HepG2 (cell line): ENCODE results near the gene LRRC37A.
"Not testable (repeated sequence)": the region's sequence is repeated elsewhere in the genome, so short reads cannot be mapped to it uniquely, and the experiment has no call there.

Experiments
- BCL3 ChIP-seq: sonication (generic); formaldehyde crosslinking; IDR thresholded peaks from 2 replicates; pipeline ENCODE4 v1.5.1; 2020; ENCODE audit warnings: mild to moderate bottlenecking, missing genetic modification reagents, moderate library complexity
- BHLHE40 ChIP-seq: IDR thresholded peaks from 2 replicates; pipeline ENCODE4 v1.6.1; 2011; ENCODE audit warnings: low read length, improper control_type of control experiment
- BRD4 ChIP-seq: sonication (generic); formaldehyde crosslinking; IDR thresholded peaks from 2 replicates; pipeline ENCODE4 v1.4.0; 2020; ENCODE audit warnings: missing genetic modification reagents
- CTCF ChIP-seq: sonication (generic); formaldehyde crosslinking; IDR thresholded peaks from 2 replicates; pipeline ENCODE4 v1.5.0; 2020; ENCODE audit warnings: mild to moderate bottlenecking, missing genetic modification reagents, moderate library complexity
- EHMT2 ChIP-seq: fragments of 200-600 bp; sonication (generic); IDR thresholded peaks from 2 replicates; pipeline ENCODE4 v1.7.0; 2017; ENCODE audit warnings: antibody characterized with exemption, low read depth, low read length, borderline replicate concordance
- FOSL2 ChIP-seq: sonication (generic); formaldehyde crosslinking; IDR thresholded peaks from 2 replicates; pipeline ENCODE4 v1.4.0; 2020; ENCODE audit warnings: missing genetic modification reagents
- GABPB1 ChIP-seq: IDR thresholded peaks from 2 replicates; pipeline ENCODE4 v1.6.1; 2016; ENCODE audit warnings: mild to moderate bottlenecking, missing genetic modification reagents, moderate library complexity, missing compliant biosample characterization
- KLF9 ChIP-seq: IDR thresholded peaks from 2 replicates; pipeline ENCODE4 v1.6.1; 2016; ENCODE audit warnings: low read depth
- MXD4 ChIP-seq: IDR thresholded peaks from 2 replicates; pipeline ENCODE4 v1.6.1; 2016; ENCODE audit warnings: mild to moderate bottlenecking, missing biosample characterization, missing genetic modification reagents
- POLR2A ChIP-seq, 2 experiments: IDR thresholded peaks; 2 replicates each; pipeline ENCODE4 v1.6.1; 2011; ENCODE audit warnings: low read depth in 2 of 2, low read length in 2 of 2, mild to moderate bottlenecking in 1 of 2, moderate library complexity in 1 of 2; ENCODE audit not compliant: insufficient read depth in 1 of 2
- POLR2AphosphoS5 ChIP-seq: IDR thresholded peaks from 2 replicates; pipeline ENCODE4 v1.6.1; 2012; ENCODE audit warnings: low read depth, low read length
- SNAI1 ChIP-seq: sonication (generic); formaldehyde crosslinking; IDR thresholded peaks from 2 replicates; pipeline ENCODE4 v1.5.0; 2020; ENCODE audit warnings: mild to moderate bottlenecking, missing genetic modification reagents, borderline replicate concordance
- SOX5 ChIP-seq: IDR thresholded peaks from 2 replicates; pipeline ENCODE4 v1.6.1; 2016; ENCODE audit warnings: borderline replicate concordance
- ZNF703 ChIP-seq: sonication (generic); formaldehyde crosslinking; IDR thresholded peaks from 2 replicates; pipeline ENCODE4 v1.5.1; 2020; ENCODE audit warnings: missing genetic modification reagents, mild to moderate bottlenecking, moderate library complexity, borderline replicate concordance

DNA sequence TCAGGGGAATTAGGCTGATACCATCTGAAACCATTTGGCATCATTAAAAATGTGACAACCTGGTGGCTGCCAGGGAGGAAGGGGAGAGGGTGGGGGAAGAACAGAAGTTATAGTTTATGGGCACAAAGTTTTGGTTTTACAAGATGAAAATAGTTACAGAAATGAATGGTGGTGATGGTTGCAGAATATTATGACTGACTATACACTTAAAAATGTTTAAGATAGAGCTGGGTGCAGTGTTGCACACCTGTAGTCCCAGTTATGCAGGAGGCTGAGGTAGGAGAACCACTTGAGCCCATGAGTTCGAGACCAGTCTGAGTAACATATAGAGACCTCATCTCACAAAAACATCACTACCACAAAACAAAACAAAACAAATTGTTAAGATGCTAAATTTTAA, 54.1 kb downstream of the LRRC37A start:
- not testable (repeated sequence) for TF ChIP-seq CTCF (CRISPR knock-in tag); GABPB1 (CRISPR knock-in tag); SOX5 (CRISPR knock-in tag); MXD4; BCL3 (CRISPR knock-in tag); BHLHE40; POLR2A (IDR thresholded peaks at IDR 0.05; ENCODE audit: insufficient read depth in 1 of 2, low read depth in 2 of 2, low read length in 2 of 2); ZNF703 (CRISPR knock-in tag); POLR2AphosphoS5; FOSL2 (CRISPR knock-in tag); KLF9; BRD4 (CRISPR knock-in tag); SNAI1 (CRISPR knock-in tag); EHMT2
